Ureter (tissue), 1 donor: Measurements from ENCODE around the gene UNC50. TPM values are rescaled to one million over a fixed set of nuclear protein-coding genes. Genes with fewer than 3 reads are reported as not detected.
"Not testable (repeated sequence)": the region's sequence is repeated elsewhere in the genome, so short reads cannot be mapped to it uniquely, and the experiment has no call there.

Source experiments
- DNase-seq: peaks from one replicate; pipeline ENCODE4 v3.0.0-alpha.2; 2020; ENCODE audit warnings: low spot score
- total RNA-seq: library from RNA; stranded (reverse); gene quantifications from one replicate; pipeline ENCODE4 v1.2.4, GENCODE V29; 2023
- donor health status: DM: yes; HTN: yes; CAD: no.

Gene UNC50
- total RNA-seq, 1 donor from 2014 or later = 48.9 TPM

- no peak for DNase-seq
These were observed 31.6 kb upstream of the UNC50 start for GRCh38 chr2:98576666-98577312.

GRCh38 chr2:98577313-98577712, 31.1 kb upstream of the UNC50 start:
- DNase-seq = no peak

DNA sequence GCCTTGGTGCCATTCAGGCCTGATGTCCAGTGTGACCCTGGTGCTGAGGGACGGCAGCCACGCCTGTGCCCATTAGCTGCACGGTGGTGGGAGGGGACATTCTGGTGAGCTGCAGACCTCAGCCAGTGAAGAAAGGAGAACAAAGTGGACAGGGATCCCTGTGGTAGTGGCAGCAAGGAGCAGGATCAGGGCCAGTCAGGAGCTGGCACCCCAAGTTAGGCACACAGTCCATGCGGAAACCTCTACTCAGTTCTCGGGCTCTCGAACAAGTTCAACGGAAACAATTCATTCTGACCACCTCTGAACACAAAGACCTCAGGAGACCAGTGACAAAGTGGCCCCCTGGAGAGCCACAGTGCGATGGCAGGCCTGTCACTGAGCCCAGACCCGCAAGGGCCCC, 30.2 kb upstream of the UNC50 start:
- DNase-seq = no peak

GRCh38 chr2:98579926-98580325, 28.5 kb upstream of the UNC50 start:
- no peak for DNase-seq

DNA sequence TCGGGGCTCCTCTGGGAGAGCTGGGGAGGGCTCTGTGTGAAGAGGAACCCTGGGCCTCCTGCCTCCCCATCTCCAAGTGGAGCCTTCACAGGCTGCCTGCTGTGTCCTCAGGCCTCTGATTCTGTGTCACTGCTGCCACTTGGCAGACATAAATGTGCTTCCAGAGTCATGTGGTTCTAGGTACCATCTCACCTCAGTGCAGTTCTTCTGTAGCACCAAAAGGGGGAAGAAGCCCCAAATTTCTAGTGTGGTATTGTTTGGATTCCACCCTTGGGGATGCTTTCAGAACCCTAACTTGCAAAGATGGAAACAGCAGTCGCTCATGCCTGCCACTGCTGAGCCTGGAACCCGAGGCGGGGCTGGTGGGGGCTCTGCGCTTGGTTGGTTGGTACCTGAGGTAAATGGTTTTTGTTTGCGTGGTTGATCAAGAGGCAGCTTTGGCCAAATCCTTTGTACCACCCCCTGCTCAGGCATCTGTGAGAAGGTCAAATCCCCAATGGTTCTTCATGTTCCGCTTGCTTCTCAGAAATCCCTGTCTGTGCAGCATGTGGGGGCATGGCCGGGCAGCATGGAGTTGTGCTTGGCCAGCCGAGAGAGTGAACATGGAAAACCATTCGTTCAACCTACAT, 27.6 kb upstream of the UNC50 start:
- no peak for DNase-seq

DNA sequence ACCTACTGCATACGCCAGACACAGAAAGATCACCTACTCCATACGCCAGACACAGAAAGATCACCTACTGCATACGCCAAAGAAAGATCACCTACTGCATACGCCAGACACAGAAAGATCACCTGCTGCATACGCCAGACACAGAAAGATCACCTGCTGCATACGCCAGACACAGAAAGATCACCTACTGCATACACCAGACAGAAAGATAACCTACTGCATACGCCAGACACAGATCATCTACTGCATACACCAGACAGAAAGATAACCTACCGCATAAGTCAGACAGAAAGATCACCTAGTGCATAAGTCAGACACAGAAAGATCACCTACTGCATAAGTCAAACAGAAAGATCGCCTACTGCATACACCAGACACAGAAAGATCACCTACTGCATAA, 25.9 kb upstream of the UNC50 start:
- no peak for DNase-seq

DNA sequence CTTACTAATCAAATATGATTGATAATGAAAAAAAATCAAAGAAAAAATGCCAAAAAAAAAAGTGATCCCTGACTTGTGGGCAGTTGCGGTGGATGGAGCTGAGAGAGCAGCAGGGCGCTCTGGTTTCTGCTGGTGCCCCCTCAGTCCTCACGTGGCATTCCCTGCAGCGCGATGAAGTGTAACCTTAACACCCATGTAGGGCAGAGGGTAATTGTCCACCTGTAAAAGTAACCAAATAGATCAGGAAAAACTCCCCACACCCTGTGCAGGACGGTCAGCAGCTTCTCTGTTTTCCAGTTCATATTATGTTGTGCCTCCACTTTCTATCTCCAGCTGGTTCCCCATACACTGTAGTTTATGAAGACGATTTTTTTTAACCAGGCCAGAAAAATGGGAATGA, 25.1 kb upstream of the UNC50 start:
- DNase-seq = no peak

- no peak for DNase-seq
These were observed 24.4 kb upstream of the UNC50 start for GRCh38 chr2:98583816-98584618.

DNA sequence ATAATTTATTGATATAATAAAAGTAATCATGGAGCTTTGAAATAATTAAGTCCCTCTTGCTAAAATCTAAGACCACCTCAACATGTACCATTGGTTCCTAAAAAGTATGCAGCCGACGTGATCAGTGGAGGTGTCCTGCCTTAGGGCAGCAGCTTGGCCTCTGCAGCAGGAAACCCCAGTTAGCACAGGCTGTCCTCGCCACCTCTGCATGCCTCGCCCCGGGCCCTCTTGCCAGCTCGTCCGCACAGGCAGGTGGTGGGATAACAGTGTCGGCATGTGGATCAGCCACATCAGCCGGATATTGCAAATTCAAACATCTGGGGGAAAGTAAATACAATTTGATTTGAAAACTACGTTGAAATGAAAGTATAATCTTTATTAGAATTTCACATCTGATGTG, 23.0 kb upstream of the UNC50 start:
- DNase-seq = no peak

GRCh38 chr2:98586551-98587140, 21.7 kb upstream of the UNC50 start:
- DNase-seq = no peak

- DNase-seq = no peak
These were observed 19.4 kb upstream of the UNC50 start for GRCh38 chr2:98588880-98589431.

- no peak for DNase-seq
These were observed 18.9 kb upstream of the UNC50 start for GRCh38 chr2:98589489-98589888.

DNA sequence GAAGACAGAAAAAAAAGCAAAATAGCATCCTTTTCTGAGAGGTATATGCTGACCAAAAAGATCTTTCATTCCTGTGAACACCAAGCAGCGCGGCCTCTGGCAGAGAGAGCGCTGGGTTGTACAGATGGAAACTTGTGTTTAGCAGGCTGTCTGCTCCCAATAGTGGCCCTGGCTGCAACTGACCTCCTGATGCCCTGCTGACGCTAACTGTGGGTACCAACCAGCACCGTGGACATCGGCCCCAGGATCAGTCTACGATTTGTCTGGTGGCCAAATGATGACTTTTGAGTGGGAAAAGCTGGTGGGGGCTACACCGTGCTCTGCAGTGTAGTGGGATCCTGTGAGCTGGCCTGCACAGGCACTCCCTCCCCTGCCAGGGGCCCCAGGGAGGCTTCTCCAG, 15.8 kb upstream of the UNC50 start:
- DNase-seq = no peak

DNA sequence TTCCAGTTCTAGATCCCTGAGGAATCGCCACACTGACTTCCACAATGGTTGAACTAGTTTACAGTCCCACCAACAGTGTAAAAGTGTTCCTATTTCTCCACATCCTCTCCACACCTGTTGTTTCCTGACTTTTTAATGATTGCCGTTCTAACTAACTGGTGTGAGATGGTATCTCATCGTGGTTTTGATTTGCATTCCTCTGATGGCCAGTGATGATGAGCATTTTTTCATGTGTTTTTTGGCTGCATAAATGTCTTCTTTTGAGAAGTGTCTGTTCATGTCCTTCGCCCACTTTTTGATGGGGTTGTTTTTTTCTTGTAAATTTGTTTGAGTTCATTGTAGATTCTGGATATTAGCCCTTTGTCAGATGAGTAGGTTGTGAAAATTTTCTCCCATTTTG, 13.7 kb upstream of the UNC50 start:
- not testable (repeated sequence) for DNase-seq

- no peak for DNase-seq
These were observed 9.5 kb upstream of the UNC50 start for GRCh38 chr2:98598781-98599428.

GRCh38 chr2:98601532-98602132, 6.8 kb upstream of the UNC50 start:
- DNase-seq = no peak

- DNase-seq = no peak
These were observed 3.8 kb upstream of the UNC50 start for GRCh38 chr2:98604547-98604946.

DNA sequence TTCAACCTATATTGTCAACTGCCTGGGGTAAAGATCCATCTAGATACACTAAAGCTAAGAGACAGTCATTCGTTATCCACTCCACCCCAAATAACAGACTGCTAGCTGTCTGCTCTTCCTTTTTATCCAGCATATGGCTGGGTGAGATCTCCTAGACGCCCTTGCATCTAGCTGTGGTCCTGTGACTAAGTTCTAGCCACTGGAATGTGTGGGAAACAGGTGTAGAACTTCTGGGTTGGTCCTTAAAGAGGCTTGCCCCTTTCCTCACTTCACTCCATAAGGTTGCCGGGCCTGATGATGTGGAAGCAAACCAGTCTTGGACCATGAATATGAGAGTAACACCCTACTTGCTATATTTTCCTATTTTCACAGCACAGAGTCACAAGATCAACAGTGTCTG, 3.3 kb upstream of the UNC50 start:
- DNase-seq = no peak

- DNase-seq = no peak
These were observed 2.0 kb upstream of the UNC50 start for GRCh38 chr2:98606431-98606830.

- DNase-seq = no peak
These were observed 1.3 kb upstream of the UNC50 start for GRCh38 chr2:98607104-98607503.

DNA sequence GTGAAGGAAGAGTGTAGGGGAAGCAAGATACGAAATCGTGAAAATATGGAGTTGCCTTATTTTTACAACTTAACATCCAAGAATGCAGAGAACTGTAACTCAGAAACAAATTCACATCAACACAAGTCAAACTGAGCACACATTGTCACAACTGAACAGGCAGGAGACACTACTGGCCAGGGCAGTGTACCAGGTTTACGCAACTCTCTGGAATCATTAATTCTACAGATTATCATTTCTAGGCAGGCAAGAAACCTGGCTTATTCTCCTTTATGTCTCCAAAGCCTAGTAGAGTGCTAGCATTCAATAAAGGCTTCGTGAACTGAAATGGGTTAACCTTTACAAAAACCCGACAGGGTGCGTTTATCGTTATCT, 661 bp upstream of the UNC50 start:
- DNase-seq = no peak
